Activated T-helper 1 cell treated with Interleukin-2 at 50 U/mL for 16 hours (primary cell): ENCODE measurements around the gene MCUB.
"Not testable (repeated sequence)": the region's sequence is repeated elsewhere in the genome, so short reads cannot be mapped to it uniquely, and the experiment has no call there.

ENCODE experiments used
- DNase-seq: peaks from one replicate; pipeline ENCODE4 v3.0.0-alpha.2; 2020; ENCODE audit warnings: low read depth

Gene MCUB, protein sequence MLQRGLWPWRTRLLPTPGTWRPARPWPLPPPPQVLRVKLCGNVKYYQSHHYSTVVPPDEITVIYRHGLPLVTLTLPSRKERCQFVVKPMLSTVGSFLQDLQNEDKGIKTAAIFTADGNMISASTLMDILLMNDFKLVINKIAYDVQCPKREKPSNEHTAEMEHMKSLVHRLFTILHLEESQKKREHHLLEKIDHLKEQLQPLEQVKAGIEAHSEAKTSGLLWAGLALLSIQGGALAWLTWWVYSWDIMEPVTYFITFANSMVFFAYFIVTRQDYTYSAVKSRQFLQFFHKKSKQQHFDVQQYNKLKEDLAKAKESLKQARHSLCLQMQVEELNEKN

DNA sequence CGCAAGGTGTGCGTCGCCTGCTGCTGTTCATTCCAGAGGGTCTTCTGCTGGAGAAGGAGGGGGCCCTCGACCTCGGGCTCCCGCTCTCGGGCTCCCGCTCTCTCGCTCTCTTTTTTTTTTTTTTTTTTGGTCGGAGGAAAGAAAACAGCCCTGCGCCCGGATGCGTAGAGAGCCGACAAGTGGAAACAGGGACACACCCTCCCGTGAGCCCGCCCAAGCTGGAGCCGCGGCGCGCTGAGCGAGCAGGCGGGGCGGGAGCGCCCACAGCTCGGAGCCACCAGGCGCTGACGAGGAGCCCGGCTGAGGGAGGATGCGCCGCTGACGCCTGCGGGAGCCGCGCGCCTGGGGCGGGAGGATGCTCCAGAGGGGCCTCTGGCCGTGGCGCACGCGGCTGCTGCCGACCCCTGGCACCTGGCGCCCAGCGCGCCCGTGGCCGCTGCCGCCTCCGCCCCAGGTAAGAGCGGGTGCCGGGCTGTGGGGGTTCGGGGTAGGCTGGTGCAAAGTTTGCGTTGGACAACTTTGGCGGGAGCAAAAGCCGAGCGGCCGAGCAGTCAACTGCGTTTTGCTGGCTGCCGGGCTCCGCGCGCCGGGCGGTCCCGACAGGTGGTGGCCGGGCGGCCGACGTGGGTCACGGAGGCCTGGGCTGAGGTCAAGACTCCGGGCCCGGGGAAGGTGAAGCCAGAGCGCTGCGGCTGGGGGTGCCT lies at the start of gene MCUB:
MCUB (plus strand) TSS at position 264 of the 704 bp plus-strand sequence; CDS start at position 356, 92 bp downstream.
- DNase-seq: peak; percentile 89

GRCh38 chr4:109510687-109511086 lies 49.4 kb upstream of the MCUB start:
- no peak for DNase-seq

DNA sequence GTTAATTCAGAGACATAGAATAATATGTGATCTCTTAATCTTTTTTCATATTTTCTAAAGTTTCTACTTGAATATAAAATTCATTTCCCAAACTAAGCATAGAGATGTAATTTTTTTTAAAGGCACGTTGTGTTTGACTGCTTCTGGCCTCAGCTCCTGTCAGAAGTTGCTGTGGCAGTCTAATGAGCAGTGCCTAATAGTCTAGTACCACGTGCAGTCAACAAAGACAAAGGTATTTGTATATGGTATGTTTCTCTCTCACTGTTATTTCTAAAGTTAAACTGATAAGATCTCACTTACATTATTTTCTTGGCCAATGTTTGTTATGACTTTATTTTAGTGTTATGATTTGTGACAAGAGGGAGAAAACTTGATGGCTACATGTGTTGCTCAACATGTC lies 48.6 kb upstream of the MCUB start:
- no peak for DNase-seq

DNA sequence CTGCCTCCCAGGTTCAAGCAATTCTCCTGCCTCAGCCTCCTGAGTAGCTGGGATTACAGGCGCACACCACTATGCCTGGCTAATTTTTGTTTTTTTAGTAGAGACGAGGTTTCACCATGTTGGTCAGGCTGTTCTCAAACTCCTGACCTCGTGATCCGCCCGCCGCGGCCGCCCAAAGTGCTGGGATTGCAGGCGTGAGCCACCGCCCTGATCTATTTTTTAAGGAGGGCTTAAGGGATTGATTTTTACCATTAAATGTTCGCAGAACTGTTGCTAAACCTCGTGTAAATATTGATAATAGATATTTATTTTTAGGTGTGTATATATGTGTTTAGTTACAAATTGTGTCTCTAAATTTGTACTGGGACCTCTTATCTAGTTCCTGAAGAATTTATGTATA lies 46.7 kb upstream of the MCUB start:
- DNase-seq: not testable (repeated sequence)

GRCh38 chr4:109532182-109532581 lies 27.9 kb upstream of the MCUB start:
- no peak for DNase-seq

DNA sequence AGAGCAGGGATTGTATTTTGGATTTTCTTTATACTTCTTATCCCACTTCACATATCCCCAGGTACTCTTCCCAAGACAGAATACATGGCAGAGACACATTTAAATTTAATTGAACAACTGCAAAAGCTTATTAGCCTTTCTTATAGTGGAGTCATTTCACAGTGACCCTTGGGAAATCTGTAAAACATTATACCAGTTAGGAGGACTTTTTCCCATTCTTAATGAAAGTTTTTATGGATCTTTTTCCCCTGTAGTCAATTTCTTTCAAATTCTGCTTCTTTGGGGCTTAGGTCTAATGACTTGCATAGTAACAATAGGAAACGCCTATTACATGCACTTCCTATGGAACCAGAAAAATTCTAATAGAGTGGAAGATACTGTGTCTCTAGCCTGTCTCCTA lies 14.6 kb upstream of the MCUB start:
- no peak for DNase-seq

GRCh38 chr4:109547394-109547793 lies 12.7 kb upstream of the MCUB start:
- no peak for DNase-seq

GRCh38 chr4:109548655-109549054 lies 11.4 kb upstream of the MCUB start:
- DNase-seq: no peak

GRCh38 chr4:109552237-109552636 lies 7.8 kb upstream of the MCUB start:
- no peak for DNase-seq

- DNase-seq: no peak
Observed at GRCh38 chr4:109553130-109553529, 6.9 kb upstream of the MCUB start.

DNA sequence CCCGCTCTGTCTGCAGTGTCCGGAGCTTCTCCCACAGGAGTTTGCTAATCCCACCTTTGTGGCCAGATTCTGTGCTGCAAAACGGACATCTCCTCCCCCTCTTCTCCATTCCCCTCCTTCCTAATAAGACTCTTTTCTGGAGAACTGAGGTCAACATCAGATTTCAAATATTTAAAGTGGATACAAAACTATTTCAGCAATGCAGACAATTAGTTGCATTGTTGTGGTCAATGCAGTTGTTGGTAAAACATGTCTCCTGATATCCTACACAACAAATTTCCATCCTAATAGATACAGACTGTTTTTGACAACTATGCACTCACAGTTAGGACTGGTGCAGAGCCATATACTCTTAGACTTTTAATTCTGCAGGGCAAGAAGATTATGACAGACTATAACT lies 5.1 kb upstream of the MCUB start:
- no peak for DNase-seq

GRCh38 chr4:109557433-109557832 lies 2.6 kb upstream of the MCUB start:
- no peak for DNase-seq

DNA sequence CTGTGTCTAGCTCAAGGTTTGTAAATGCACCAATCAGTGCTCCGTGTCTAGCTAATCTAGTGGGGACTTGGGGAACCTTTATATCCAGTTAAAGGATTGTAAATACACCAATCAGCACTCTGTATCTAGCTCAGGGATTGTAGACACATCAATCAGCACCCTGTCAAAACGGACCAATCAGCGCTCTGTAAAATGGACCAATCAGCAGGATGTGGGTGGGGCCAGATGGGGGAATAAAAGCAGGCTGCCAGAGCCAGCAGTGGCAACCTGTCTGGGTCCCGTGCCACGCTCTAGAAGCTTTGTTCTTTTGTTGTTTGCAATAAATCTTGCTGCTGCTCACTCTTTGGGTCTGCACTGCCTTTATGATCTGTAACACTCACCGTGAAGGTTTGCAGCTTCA lies 2.0 kb upstream of the MCUB start:
- DNase-seq: not testable (repeated sequence)

- peak; percentile 27 for DNase-seq
Observed at GRCh38 chr4:109559625-109559982, 442 bp upstream of the MCUB start.

DNA sequence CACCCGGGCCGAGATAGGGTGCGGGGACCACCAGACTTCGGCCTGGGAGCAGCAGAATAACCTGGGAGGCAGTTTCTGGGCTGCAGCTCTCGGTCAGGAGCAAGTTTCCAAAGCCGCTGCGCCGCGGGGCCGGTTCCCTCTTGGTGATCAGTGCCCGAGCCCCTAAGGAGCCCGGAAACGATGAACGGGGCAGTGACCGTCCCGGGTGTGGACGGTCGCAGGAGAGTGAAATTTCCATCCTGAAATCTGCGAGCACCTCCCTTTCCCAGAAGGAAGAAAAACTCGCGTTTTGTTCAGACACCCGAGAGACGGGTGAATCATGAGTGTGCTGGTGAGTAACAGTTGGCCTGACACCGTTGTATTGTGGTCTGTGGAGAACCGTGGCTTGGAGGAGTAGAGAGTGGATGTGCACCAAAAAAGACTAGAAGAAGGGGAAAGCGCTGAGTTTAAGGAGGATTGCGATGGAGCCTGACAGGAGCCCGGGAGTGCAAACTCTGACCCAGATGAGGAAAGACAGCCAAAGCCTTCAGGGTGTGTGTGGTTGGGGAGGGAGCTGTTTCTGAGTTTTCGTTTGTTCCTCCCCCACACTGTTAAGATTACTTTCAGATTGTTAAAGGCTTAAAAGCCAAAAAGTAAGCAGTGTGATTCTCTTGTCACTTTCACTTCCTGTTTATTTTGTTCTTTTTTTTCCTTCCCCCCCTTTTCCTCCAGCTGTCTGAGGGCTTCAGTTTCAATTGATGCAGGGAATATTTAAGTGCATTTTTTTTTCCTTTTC lies 828 bp downstream of the MCUB start:
- peak; percentile 24 for DNase-seq

GRCh38 chr4:109562457-109563239 lies 2.6 kb downstream of the MCUB start:
- DNase-seq: no peak

DNA sequence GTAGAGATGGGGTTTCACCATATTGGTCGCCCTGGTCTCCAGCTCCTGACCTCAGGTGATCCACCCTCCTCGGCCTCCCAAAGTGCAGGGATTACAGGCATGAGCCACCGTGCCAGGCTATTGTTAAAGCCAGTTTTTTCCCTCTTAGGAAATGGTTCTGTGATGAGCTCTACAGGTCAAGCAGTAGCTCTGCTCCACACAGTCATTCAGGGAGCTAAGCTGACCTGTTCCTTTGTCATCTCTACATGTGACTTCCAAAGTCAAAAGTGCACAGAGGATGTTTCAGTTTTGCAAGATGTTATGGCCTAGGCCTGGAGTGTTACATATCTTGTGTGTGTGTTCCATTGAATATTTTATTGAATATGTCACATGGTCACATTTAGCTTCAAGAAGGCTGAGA lies 11.4 kb downstream of the MCUB start:
- no peak for DNase-seq

GRCh38 chr4:109572154-109572553 lies 12.1 kb downstream of the MCUB start:
- no peak for DNase-seq

- DNase-seq: no peak
Observed at GRCh38 chr4:109574443-109574850, 14.4 kb downstream of the MCUB start.

DNA sequence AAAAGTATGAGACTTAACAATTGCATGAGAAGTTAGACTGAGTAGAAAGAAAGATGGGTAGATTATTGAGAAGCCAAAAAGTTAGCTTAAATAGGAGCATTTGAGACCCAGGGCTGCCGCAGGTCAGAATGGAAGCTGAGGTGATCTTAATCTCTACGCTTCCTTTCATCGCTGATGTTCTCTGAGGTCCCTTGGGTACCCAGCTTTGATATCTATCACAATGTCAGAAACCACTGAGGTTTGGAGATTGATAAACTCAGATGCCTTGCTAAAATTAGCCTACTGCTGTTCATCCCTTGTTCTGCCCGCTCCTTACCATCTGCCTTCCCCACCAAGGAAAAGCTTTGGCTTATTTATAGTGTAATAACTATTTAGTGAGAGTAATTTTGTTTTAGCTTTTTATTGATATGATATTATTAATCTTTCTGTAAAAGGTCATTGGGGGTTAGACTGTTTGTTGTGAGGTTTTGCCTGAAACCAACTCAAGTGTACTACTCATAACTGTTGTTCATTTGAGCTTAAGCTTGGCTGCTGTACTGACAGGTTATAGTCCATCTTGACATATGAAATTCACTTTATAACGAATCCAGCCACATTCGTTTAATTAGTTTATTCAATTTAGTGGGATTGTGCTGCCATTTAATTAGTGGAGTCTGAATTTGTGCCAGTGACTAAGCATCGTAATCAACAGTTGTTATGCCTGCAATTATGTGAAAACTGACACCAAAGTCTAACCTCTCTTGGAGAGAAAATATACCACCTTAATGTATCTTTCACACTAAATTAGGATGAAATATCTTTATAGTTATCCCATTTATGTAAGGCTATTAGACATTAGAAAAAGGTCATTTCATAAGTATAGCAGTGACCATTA lies 15.1 kb downstream of the MCUB start:
- DNase-seq: no peak

- DNase-seq: no peak
Observed at GRCh38 chr4:109576462-109576861, 16.4 kb downstream of the MCUB start.
